Measurements from ENCODE around the gene PPP2R2D. TPM values are rescaled to one million over a fixed set of nuclear protein-coding genes. Genes with fewer than 3 reads are reported as not detected.

The PPP2R2D gene
- total RNA-seq, 2 experiments from 2014 or later = 32.6 to 32.9 TPM

DNA sequence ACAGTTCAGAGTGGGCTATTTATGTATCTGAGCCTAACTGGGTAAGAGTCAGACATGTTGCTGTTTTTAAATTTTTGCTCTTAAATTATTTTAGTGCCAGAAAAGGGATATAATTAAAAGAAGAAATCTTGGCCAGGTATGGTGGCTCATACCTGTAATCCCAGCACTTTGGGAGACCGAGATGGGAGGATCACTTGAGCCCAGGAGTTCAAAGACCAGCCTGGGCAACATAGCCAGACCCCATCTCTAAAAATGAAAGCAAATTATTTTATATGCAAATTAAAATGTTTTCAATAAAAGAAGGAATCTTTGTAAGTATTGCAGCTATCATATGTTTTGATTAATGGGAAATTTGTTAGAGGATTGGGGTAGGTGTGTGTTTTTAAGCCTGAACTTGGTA is 41.6 kb downstream of the PPP2R2D start:
- Mint-ChIP-seq H3K4me1 (ENCODE audit: low read depth) (peaks cover 15% of the 10 kb centered on the region), H3K9me3 (no peaks in the 10 kb centered on the region), H3K27ac (peak overlapping the region; percentile 9), H3K36me3 (ENCODE audit: low read depth) (peaks cover 89% of the 10 kb centered on the region), H3K4me3 (no peak overlapping the region), H3K27me3 (no peaks in the 10 kb centered on the region)
- H3K36me3 ChIP-seq (ENCODE audit: insufficient read depth, low read length) = peaks cover 76% of the 10 kb centered on the region
- H3K9me3 ChIP-seq (ENCODE audit: control insufficient read depth in 1 of 2, insufficient read depth in 1 of 2, low read length in 2 of 2) = no peaks in the 10 kb centered on the region
- ATAC-seq (ENCODE audit: poor library complexity) = no peak
- no peak overlapping the region for H3K27ac ChIP-seq (ENCODE audit: low read depth in 1 of 2, low read length in 2 of 2)
- no peak for DNase-seq
- intact Hi-C loops (cut with DNase I, micrococcal nuclease) = loop anchor here in 1 of 2 experiments (5.0 kb wide), 2 partner anchors 55 to 80 kb away; no protein-coding TSS in a partner anchor
- no peaks in the 10 kb centered on the region for H3K4me1 ChIP-seq (ENCODE audit: insufficient read depth, low read length)
- no peak overlapping the region for H3K4me3 ChIP-seq (ENCODE audit: low read length)
- TF ChIP-seq, protein P1, sequence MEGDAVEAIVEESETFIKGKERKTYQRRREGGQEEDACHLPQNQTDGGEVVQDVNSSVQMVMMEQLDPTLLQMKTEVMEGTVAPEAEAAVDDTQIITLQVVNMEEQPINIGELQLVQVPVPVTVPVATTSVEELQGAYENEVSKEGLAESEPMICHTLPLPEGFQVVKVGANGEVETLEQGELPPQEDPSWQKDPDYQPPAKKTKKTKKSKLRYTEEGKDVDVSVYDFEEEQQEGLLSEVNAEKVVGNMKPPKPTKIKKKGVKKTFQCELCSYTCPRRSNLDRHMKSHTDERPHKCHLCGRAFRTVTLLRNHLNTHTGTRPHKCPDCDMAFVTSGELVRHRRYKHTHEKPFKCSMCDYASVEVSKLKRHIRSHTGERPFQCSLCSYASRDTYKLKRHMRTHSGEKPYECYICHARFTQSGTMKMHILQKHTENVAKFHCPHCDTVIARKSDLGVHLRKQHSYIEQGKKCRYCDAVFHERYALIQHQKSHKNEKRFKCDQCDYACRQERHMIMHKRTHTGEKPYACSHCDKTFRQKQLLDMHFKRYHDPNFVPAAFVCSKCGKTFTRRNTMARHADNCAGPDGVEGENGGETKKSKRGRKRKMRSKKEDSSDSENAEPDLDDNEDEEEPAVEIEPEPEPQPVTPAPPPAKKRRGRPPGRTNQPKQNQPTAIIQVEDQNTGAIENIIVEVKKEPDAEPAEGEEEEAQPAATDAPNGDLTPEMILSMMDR (IDR thresholded peaks at IDR 0.05) = no peak
- H3K27me3 ChIP-seq (ENCODE audit: control insufficient read depth in 1 of 2, insufficient read depth in 2 of 2, low read length in 2 of 2) = no peaks in the 10 kb centered on the region
- ChIA-PET CTCF (interaction anchor here (1.5 to 2.1 kb wide), 3 partner anchors 38 to 81 kb away, joined by 9 to 12 read pairs (median 10); no protein-coding TSS in a partner anchor), POLR2A (interaction anchor here (0.6 to 1.2 kb wide), 2 partner anchors 32 to 42 kb away, joined by 3 read pairs; partner anchors contain the start of gene PPP2R2D)

- Mint-ChIP-seq H3K36me3 (ENCODE audit: low read depth) (peaks cover 89% of the 10 kb centered on the region), H3K27me3 (no peaks in the 10 kb centered on the region), H3K9me3 (no peaks in the 10 kb centered on the region), H3K4me3 (no peak overlapping the region), H3K4me1 (ENCODE audit: low read depth) (peaks cover 19% of the 10 kb centered on the region), H3K27ac (peak overlapping the region; percentile 9)
- intact Hi-C loops (cut with DNase I, micrococcal nuclease) = loop anchor here (1.0 to 5.0 kb wide), 3 partner anchors 56 to 79 kb away; no protein-coding TSS in a partner anchor
- no peak overlapping the region for H3K27ac ChIP-seq (ENCODE audit: low read depth in 1 of 2, low read length in 2 of 2)
- DNase-seq = peak in 7 of 14 experiments; percentile 11 to 54 (median 29)
- peak; percentile 61 for ATAC-seq (ENCODE audit: poor library complexity)
- H3K4me3 ChIP-seq (ENCODE audit: low read length) = no peak overlapping the region
- peaks cover 74% of the 10 kb centered on the region for H3K36me3 ChIP-seq (ENCODE audit: insufficient read depth, low read length)
- no peaks in the 10 kb centered on the region for H3K9me3 ChIP-seq (ENCODE audit: control insufficient read depth in 1 of 2, insufficient read depth in 1 of 2, low read length in 2 of 2)
- no peaks in the 10 kb centered on the region for H3K4me1 ChIP-seq (ENCODE audit: insufficient read depth, low read length)
- ChIA-PET CTCF (interaction anchor here (1.1 to 2.1 kb wide), 5 partner anchors 17 to 80 kb away, joined by 3 to 12 read pairs (median 9); no protein-coding TSS in a partner anchor), POLR2A (interaction anchor here (0.7 to 1.2 kb wide), 2 partner anchors 32 to 1827 kb away, joined by 3 read pairs; no protein-coding TSS in a partner anchor)
- no peaks in the 10 kb centered on the region for H3K27me3 ChIP-seq (ENCODE audit: control insufficient read depth in 1 of 2, insufficient read depth in 2 of 2, low read length in 2 of 2)
- TF ChIP-seq, protein P1 (IDR thresholded peaks at IDR 0.05) = peak; percentile 28
Measured at GRCh38 chr10:131943021-131943814, 42.4 kb downstream of the PPP2R2D start.

- Histone ChIP-seq H3K9me3 (ENCODE audit: control insufficient read depth in 1 of 2, insufficient read depth in 1 of 2, low read length in 2 of 2) (no peaks in the 10 kb centered on the region), H3K36me3 (ENCODE audit: insufficient read depth, low read length) (peaks cover 79% of the 10 kb centered on the region), H3K4me3 (ENCODE audit: low read length) (no peak overlapping the region), H3K4me1 (ENCODE audit: insufficient read depth, low read length) (no peaks in the 10 kb centered on the region), H3K27me3 (ENCODE audit: control insufficient read depth in 1 of 2, insufficient read depth in 2 of 2, low read length in 2 of 2) (no peaks in the 10 kb centered on the region), H3K27ac (ENCODE audit: low read depth in 1 of 2, low read length in 2 of 2) (no peak overlapping the region)
- H3K9me3 Mint-ChIP-seq = no peaks in the 10 kb centered on the region
- no peak for ATAC-seq (ENCODE audit: poor library complexity)
- ChIA-PET POLR2A (no interaction called here), CTCF (no interaction called here)
- no peak for DNase-seq
- H3K27me3 Mint-ChIP-seq = no peaks in the 10 kb centered on the region
- peaks cover 95% of the 10 kb centered on the region for H3K36me3 Mint-ChIP-seq (ENCODE audit: low read depth)
- no peak overlapping the region for H3K27ac Mint-ChIP-seq
- H3K4me1 Mint-ChIP-seq (ENCODE audit: low read depth) = peaks cover 20% of the 10 kb centered on the region
- intact Hi-C loops (cut with DNase I, micrococcal nuclease) = loop anchor here in 1 of 2 experiments (5.0 kb wide), 2 partner anchors 57 to 78 kb away; no protein-coding TSS in a partner anchor
- no peak overlapping the region for H3K4me3 Mint-ChIP-seq
- TF ChIP-seq, protein P1 (IDR thresholded peaks at IDR 0.05) = no peak
Measured at GRCh38 chr10:131944412-131944811, 43.6 kb downstream of the PPP2R2D start.

All from CD4-positive, alpha-beta T cell (primary cell).